Cardiac muscle cell (in vitro differentiated cells and primary cell): ENCODE results near the gene NFYA. TPM values are rescaled to one million over a fixed set of nuclear protein-coding genes. Genes with fewer than 3 reads are reported as not detected.

Source experiments
- DNase-seq, 2 donors: peaks; one replicate each; pipeline versions ENCODE4 v3.0.0 to v3.0.0-alpha.2; 2010 to 2017; ENCODE audit warnings: low read depth in 1 of 2, low spot score in 1 of 2
- H3K27ac ChIP-seq: fragments of 200-600 bp; sonication (generic); 2 replicates; pipeline ENCODE4 v1.5.1; 2016
- H3K27me3 ChIP-seq: fragments of 200-600 bp; sonication (generic); 2 replicates; pipeline ENCODE4 v1.6.0; 2016; ENCODE audit warnings: control low read depth
- H3K36me3 ChIP-seq: fragments of 200-600 bp; sonication (generic); 2 replicates; pipeline ENCODE4 v1.5.1; 2016; ENCODE audit warnings: control low read depth
- H3K4me1 ChIP-seq: fragments of 200-600 bp; sonication (generic); 2 replicates; pipeline ENCODE4 v1.8.1; 2017; ENCODE audit warnings: low read depth, mild to moderate bottlenecking, mixed run types
- H3K4me3 ChIP-seq: fragments of 200-600 bp; sonication (generic); 2 replicates; pipeline ENCODE4 v1.5.1; 2016; ENCODE audit warnings: mild to moderate bottlenecking
- H3K9me3 ChIP-seq: fragments of 200-600 bp; sonication (generic); 2 replicates; pipeline ENCODE4 v1.5.1; 2017; ENCODE audit warnings: low read depth, mild to moderate bottlenecking, control low read depth
- CTCF ChIP-seq: IDR thresholded peaks from 2 replicates; pipeline ENCODE4 v1.5.1; 2012; ENCODE audit warnings: low read depth, mild to moderate bottlenecking, low read length
- polyA plus RNA-seq: library from polyadenylated mRNA; unstranded; fragments of >200 nt; fragmentation: Nextera tagmentation; extraction: Ambion mirVana; gene quantifications from 2 replicates; pipeline ENCODE4 v1.2.1, GENCODE V29; 2016
- total RNA-seq: library from RNA; depleted of rRNA; stranded (reverse); fragments of >200 nt; gene quantifications from 2 replicates; pipeline ENCODE4 v1.2.3, GENCODE V29; 2016

The NFYA gene
- total and polyA plus RNA-seq, 2 experiments from 2014 or later = 8.0 to 14.4 TPM

GRCh38 chr6:41064841-41065240 is 7.9 kb upstream of the NFYA start:
- Histone ChIP-seq H3K9me3 (no peaks in the 10 kb centered on the region), H3K4me3 (no peak overlapping the region), H3K36me3 (peaks cover 13% of the 10 kb centered on the region), H3K27me3 (no peaks in the 10 kb centered on the region), H3K27ac (peak overlapping the region; percentile 98), H3K4me1 (peaks cover 66% of the 10 kb centered on the region)
- no peak for TF ChIP-seq CTCF
- DNase-seq = peak in 1 of 2 donors; percentile 80

GRCh38 chr6:41065550-41066026 is 7.2 kb upstream of the NFYA start:
- H3K27me3 ChIP-seq = no peaks in the 10 kb centered on the region
- H3K27ac ChIP-seq = peak overlapping the region; percentile 98
- H3K9me3 ChIP-seq = no peaks in the 10 kb centered on the region
- no peak overlapping the region for H3K4me3 ChIP-seq
- DNase-seq = no peak
- peaks cover 61% of the 10 kb centered on the region for H3K4me1 ChIP-seq
- peaks cover 13% of the 10 kb centered on the region for H3K36me3 ChIP-seq
- TF ChIP-seq CTCF = no peak

- H3K27ac ChIP-seq = no peak overlapping the region
- no peak overlapping the region for H3K4me3 ChIP-seq
- peak; percentile 77 for TF ChIP-seq CTCF
- peak; percentile 81 to 89 for DNase-seq
- H3K36me3 ChIP-seq = peaks cover 13% of the 10 kb centered on the region
- H3K4me1 ChIP-seq = peaks cover 53% of the 10 kb centered on the region
- no peaks in the 10 kb centered on the region for H3K27me3 ChIP-seq
- no peaks in the 10 kb centered on the region for H3K9me3 ChIP-seq
These were observed 5.9 kb upstream of the NFYA start for GRCh38 chr6:41066867-41067304.

GRCh38 chr6:41071501-41071922 is 1.3 kb upstream of the NFYA start:
- peak; percentile 21 for TF ChIP-seq CTCF
- Histone ChIP-seq H3K9me3 (no peaks in the 10 kb centered on the region), H3K27me3 (no peaks in the 10 kb centered on the region), H3K36me3 (no peaks in the 10 kb centered on the region), H3K4me3 (peak overlapping the region; percentile 62), H3K27ac (peak overlapping the region; percentile 99), H3K4me1 (peaks cover 30% of the 10 kb centered on the region)
- DNase-seq = no peak

- TF ChIP-seq CTCF = no peak
These were observed 595 bp upstream of the NFYA start, which contains the start of gene OARD1 for GRCh38 chr6:41071923-41072835. Gene OARD1, minus strand, starts transcription at chr6:41072356. Its CDS starts 722 bp downstream, at chr6:41071634.

More at GRCh38 chr6:41071923-41072835, 595 bp upstream of the NFYA start, which contains the start of gene OARD1:
- H3K27ac ChIP-seq = peak within 1 kb of the TSS; percentile 99
- DNase-seq = peak; percentile 99 to 100
- peaks cover 29% of the 10 kb centered on the region for H3K4me1 ChIP-seq
- H3K36me3 ChIP-seq = no peaks in the 10 kb centered on the region
- no peaks in the 10 kb centered on the region for H3K9me3 ChIP-seq
- H3K27me3 ChIP-seq = no peaks in the 10 kb centered on the region
- peak within 1 kb of the TSS; percentile 83 for H3K4me3 ChIP-seq
